Kidney (tissue), 14 donors: ENCODE measurements around the gene ACBD6. TPM values are rescaled to one million over a fixed set of nuclear protein-coding genes. Genes with fewer than 3 reads are reported as not detected.

ENCODE experiments used
- DNase-seq, 5 donors: peaks; one replicate each; pipeline ENCODE4 v3.0.0-alpha.2; 2013 to 2020
- FAIRE-seq: peaks from 2 replicates; lab custom pipeline; 2012; peaks lifted over from hg19 to GRCh38; lab: Jason Lieb, UNC
- H3K27ac ChIP-seq, 2 donors: one replicate each; pipeline ENCODE4 v1.7.0; 2013; ENCODE audit warnings: low read depth in 2 of 2, low read length in 2 of 2, inconsistent platforms in 1 of 2
- H3K27me3 ChIP-seq: one replicate; pipeline ENCODE4 v1.7.1; 2013; ENCODE audit warnings: low read length, inconsistent platforms; ENCODE audit not compliant: control insufficient read depth, insufficient read depth
- H3K36me3 ChIP-seq, 3 donors: one replicate each; pipeline versions ENCODE4 v1.7.0 to v1.7.1; 2013; ENCODE audit warnings: low read length in 3 of 3, control low read depth in 1 of 3, inconsistent platforms in 1 of 3; ENCODE audit not compliant: insufficient read depth in 3 of 3, control insufficient read depth in 2 of 3
- H3K4me1 ChIP-seq, 3 donors: one replicate each; pipeline versions ENCODE4 v1.7.0 to v1.7.1; 2013; ENCODE audit warnings: low read length in 3 of 3, inconsistent platforms in 1 of 3, low read depth in 1 of 3; ENCODE audit not compliant: control insufficient read depth in 2 of 3, insufficient read depth in 2 of 3
- H3K4me3 ChIP-seq, 3 donors: one replicate each; pipeline versions ENCODE4 v1.7.0 to v1.8.1; 2013; ENCODE audit warnings: low read length in 3 of 3, control low read depth in 1 of 3, inconsistent platforms in 1 of 3
- H3K9ac ChIP-seq, 3 donors: one replicate each; pipeline versions ENCODE4 v1.7.0 to v1.7.1; 2013; ENCODE audit warnings: low read length in 3 of 3, control low read depth in 1 of 3, inconsistent platforms in 1 of 3
- H3K9me3 ChIP-seq, 3 donors: one replicate each; pipeline versions ENCODE4 v1.7.0 to v1.7.1; 2013; ENCODE audit warnings: low read length in 3 of 3, control low read depth in 1 of 3, inconsistent platforms in 1 of 3; ENCODE audit not compliant: control insufficient read depth in 2 of 3, insufficient read depth in 1 of 3
- CTCF ChIP-seq: IDR thresholded peaks from 3 replicates; pipeline ENCODE4 v1.5.1; 2012; ENCODE audit warnings: mild to moderate bottlenecking, moderate library complexity, borderline replicate concordance; ENCODE audit not compliant: insufficient read depth; ENCODE audit errors: extremely low read depth
- intact Hi-C: fragments of 100-400 bp; cut with DNase I; formaldehyde crosslinking; loops from one replicate; pipeline ENCODE4 v1.11.1; 2022
- polyA plus RNA-seq: library from polyadenylated mRNA; stranded (reverse); fragments of 350-450 nt; fragmentation: Illumina TruSeq; extraction: RNeasy Lipid Tissue Mini Kit (QIAGEN cat#74804); gene quantifications from one replicate; pipeline ENCODE4 v1.2.3, GENCODE V29; 2014; ENCODE audit warnings: low read depth, low replicate concordance; ENCODE audit not compliant: insufficient read depth
- total RNA-seq: library from RNA; stranded (reverse); fragmentation: NEBNext Ultra II Directional; extraction: Animal tissue kit (Norgen Biotek cat#: 25700); gene quantifications from one replicate; pipeline ENCODE4 v1.2.1, GENCODE V29; 2021
- donor health status: control.
- donor health status: control.
- donor health status: control.
- donor health status: control.
- donor health status: control.
- donor health status: DM: yes; HTN: yes; CAD: no.
- donor health status: Normal renal cell carcinoma (clear cell type).

ACBD6 gene
- total and polyA plus RNA-seq, 2 donors from 2014 or later, result 30.9 to 36.4 TPM

- FAIRE-seq (no peak), DNase-seq (no peak)
- TF ChIP-seq CTCF, result no peak
- Histone ChIP-seq H3K4me1 (peaks cover 0 to 8% (median 0%) of the 10 kb centered on the region in 3 donors), H3K36me3 (no peaks in the 10 kb centered on the region), H3K27ac (no peak overlapping the region), H3K4me3 (no peak overlapping the region), H3K9ac (no peak overlapping the region), H3K9me3 (no peaks in the 10 kb centered on the region), H3K27me3 (no peaks in the 10 kb centered on the region)
- intact Hi-C loops, result loop anchor here (10.0 kb wide), 1 partner anchor 221 kb away; no protein-coding TSS in a partner anchor
Measured at GRCh38 chr1:180253585-180254495, 248.5 kb downstream of the ACBD6 start.

- H3K27ac ChIP-seq, result no peak overlapping the region
- no peaks in the 10 kb centered on the region for H3K9me3 ChIP-seq
- no peaks in the 10 kb centered on the region for H3K36me3 ChIP-seq
- FAIRE-seq (no peak), DNase-seq (peak in 3 of 5 donors; percentile 21 to 81 (median 46))
- no peak overlapping the region for H3K4me3 ChIP-seq
- TF ChIP-seq CTCF, result peak; percentile 71
- H3K9ac ChIP-seq, result no peak overlapping the region
- no peaks in the 10 kb centered on the region for H3K27me3 ChIP-seq
- intact Hi-C loops, result loop anchor here (10.0 kb wide), 1 partner anchor 222 kb away; no protein-coding TSS in a partner anchor
- H3K4me1 ChIP-seq, result peaks cover 0 to 8% (median 0%) of the 10 kb centered on the region in 3 donors
Measured at GRCh38 chr1:180252638-180253536, 249.5 kb downstream of the ACBD6 start.

- no peak for FAIRE-seq
Measured at GRCh38 chr1:180251526-180252305, 250.7 kb downstream of the ACBD6 start.

More at GRCh38 chr1:180251526-180252305, 250.7 kb downstream of the ACBD6 start:
- no peaks in the 10 kb centered on the region for H3K9me3 ChIP-seq
- no peak overlapping the region for H3K4me3 ChIP-seq
- peaks cover 0 to 5% (median 0%) of the 10 kb centered on the region in 3 donors for H3K4me1 ChIP-seq
- no peak overlapping the region for H3K9ac ChIP-seq
- intact Hi-C loops, result loop anchor here (10.0 kb wide), 1 partner anchor 223 kb away; no protein-coding TSS in a partner anchor
- H3K27ac ChIP-seq, result no peak overlapping the region
- H3K27me3 ChIP-seq, result no peaks in the 10 kb centered on the region
- TF ChIP-seq CTCF, result no peak
- DNase-seq, result no peak
- no peaks in the 10 kb centered on the region for H3K36me3 ChIP-seq
